Mucosa of descending colon (tissue), 3 donors: ENCODE measurements around the gene MAFG. TPM values are rescaled to one million over a fixed set of nuclear protein-coding genes. Genes with fewer than 3 reads are reported as not detected.

ENCODE experiments used
- ATAC-seq: fragments of 200-7000 bp; cut with Tn5 transposase; one replicate; pipeline ENCODE4 v1.9.1; 2020; ENCODE audit warnings: mild to moderate bottlenecking, moderate library complexity
- DNase-seq, 3 donors: peaks; one replicate each; pipeline ENCODE4 v3.0.0-alpha.2; 2020
- H3K36me3 ChIP-seq: fragments of 200-600 bp; one replicate; pipeline ENCODE4 v1.8.0; 2021; ENCODE audit warnings: low read depth, mild to moderate bottlenecking
- H3K4me1 ChIP-seq: fragments of 200-600 bp; one replicate; pipeline ENCODE4 v1.8.0; 2021; ENCODE audit warnings: low read depth, mild to moderate bottlenecking
- H3K4me3 ChIP-seq: fragments of 200-600 bp; one replicate; pipeline ENCODE4 v1.8.0; 2021; ENCODE audit warnings: mild to moderate bottlenecking
- H3K9me3 ChIP-seq: fragments of 200-600 bp; one replicate; pipeline ENCODE4 v1.8.0; 2021; ENCODE audit warnings: mild to moderate bottlenecking
- intact Hi-C, 2 donors: fragments of 100-400 bp; cut with DNase I in 1 of 2; cut with micrococcal nuclease in 1 of 2; formaldehyde crosslinking; loops; one replicate each; pipeline versions ENCODE4 v1.11.0 to v1.11.1; 2022; cut with DNase I, micrococcal nuclease
- total RNA-seq, 3 donors: library from RNA; stranded (reverse); fragmentation: NEBNext Ultra II Directional in 2 of 3; extraction: Animal tissue kit (Norgen Biotek cat#: 25700) in 2 of 3; gene quantifications; one replicate each; pipeline versions ENCODE4 v1.2.1 to v1.2.4, GENCODE V29; 2021 to 2023
- TF ChIP-seq, protein P1 (sequence below): fragments of 200-600 bp; IDR thresholded peaks from one replicate; pipeline ENCODE4 v1.8.0; 2022; ENCODE audit warnings: antibody characterized with exemption, mild to moderate bottlenecking
- donor health status: DM: no; HTN: no; CAD: no; lungs with moderate emphysema.
- donor health status: DM: no; HTN: no; CAD: no.
- donor health status: DM: no; HTN: yes; CAD: no.

The MAFG gene
- total RNA-seq, 3 donors from 2014 or later: 17.4 to 34.0 (median 21.1) TPM

DNA sequence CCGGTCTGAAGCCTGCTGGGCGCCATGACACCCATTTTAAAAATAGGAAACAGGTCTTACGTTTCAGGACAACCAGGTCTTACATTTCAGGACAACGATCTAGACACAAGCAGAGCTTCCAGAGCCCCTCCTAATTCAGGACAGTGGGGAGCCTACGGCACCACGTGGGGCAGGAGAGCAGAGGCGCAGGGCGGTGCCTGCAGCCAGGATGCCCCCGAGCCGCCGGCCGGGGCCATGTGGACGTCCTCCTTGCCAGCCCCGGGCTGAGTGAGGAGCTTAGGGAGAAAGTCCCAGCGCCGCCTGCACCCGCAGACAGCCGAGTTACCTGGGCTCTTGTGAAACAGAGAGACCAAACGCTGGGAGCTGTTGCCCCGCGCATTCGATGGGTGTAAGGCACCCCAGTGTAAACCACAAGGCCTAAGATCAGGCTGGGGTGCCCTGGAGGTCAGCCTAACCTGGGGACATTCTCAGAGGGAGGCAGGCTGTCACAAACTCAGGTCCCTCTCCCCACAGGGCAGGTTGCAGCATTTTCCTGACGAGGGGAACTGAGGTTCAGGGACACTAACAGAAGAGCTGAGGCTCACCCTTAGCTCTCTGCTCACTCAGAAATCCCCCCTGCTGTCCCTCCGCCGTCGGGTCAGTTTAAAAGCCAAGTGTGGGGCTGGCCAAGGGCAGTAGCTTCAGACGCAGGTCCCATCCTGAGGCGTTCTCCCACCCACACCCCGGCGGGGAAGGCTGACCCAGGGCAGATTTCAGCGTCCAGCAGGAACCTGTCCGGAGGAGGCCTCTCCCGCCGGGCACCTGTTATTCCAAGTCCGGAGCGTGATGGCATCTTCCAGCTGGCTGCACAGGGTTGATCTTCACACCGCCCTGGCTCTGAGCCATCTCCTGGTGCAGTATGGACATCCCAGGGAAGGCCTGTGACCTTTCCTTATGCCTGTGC lies 35.2 kb upstream of the MAFG start:
- DNase-seq: no peak
- TF ChIP-seq, protein P1, sequence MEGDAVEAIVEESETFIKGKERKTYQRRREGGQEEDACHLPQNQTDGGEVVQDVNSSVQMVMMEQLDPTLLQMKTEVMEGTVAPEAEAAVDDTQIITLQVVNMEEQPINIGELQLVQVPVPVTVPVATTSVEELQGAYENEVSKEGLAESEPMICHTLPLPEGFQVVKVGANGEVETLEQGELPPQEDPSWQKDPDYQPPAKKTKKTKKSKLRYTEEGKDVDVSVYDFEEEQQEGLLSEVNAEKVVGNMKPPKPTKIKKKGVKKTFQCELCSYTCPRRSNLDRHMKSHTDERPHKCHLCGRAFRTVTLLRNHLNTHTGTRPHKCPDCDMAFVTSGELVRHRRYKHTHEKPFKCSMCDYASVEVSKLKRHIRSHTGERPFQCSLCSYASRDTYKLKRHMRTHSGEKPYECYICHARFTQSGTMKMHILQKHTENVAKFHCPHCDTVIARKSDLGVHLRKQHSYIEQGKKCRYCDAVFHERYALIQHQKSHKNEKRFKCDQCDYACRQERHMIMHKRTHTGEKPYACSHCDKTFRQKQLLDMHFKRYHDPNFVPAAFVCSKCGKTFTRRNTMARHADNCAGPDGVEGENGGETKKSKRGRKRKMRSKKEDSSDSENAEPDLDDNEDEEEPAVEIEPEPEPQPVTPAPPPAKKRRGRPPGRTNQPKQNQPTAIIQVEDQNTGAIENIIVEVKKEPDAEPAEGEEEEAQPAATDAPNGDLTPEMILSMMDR: no peak
- peaks cover 31% of the 10 kb centered on the region for H3K4me1 ChIP-seq
- H3K36me3 ChIP-seq: no peaks in the 10 kb centered on the region
- H3K4me3 ChIP-seq: no peak overlapping the region
- ATAC-seq: no peak
- intact Hi-C loops: loop anchor here in 1 of 2 donors (5.0 kb wide), 1 partner anchor 55 kb away; no protein-coding TSS in a partner anchor
- no peaks in the 10 kb centered on the region for H3K9me3 ChIP-seq

DNA sequence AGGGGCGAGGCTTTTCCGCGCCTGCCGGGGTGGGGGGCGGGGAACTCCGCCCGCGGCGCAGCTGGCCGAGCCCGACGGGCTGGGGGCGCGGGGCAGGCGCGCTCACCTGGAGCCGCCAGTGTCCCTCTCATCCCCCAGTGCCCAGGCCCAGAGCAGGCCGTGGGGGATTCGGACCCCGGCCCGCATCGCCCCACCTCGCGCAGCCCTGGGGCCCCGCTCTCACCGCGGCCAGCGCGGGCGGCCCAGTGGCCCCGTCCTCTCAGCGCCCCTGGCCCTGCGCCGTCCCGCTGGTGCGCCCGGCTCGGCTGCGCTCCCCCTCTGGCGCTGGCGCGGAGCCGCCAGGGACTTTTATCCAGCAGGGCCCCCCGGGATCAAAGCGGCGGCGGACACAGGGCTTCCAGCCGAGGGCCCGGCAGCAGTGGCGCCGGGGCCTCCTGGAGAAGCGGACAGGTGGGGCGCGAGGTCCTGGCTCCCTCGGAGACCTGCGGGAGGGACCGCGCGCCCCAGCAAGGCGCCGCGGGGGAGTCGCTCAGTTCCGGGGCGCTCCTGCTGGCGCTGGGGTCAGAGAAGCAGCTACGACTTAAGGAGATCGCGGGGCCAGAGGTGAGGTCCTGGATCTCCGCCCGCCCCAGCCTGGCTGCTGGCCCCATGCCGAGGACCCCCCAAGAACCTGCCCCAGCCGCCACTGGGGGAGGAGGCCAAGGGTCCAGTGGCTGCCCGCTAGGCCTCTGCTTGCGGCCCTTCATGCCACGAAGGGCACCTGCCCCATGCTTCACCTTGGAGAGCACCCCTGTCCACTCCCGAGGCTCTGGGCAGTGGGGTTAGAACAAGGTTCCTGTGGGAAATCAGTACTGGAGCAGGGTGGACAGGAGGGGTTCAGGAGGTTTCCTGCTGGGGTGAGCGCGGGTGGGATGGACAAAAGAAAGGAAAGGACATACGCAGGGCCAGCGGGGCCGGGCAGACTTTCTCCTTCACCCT lies 34.3 kb upstream of the MAFG start:
- intact Hi-C loops: loop anchor here in 1 of 2 donors (5.0 kb wide), 1 partner anchor 55 kb away; no protein-coding TSS in a partner anchor
- ATAC-seq (no peak), DNase-seq (no peak)
- no peaks in the 10 kb centered on the region for H3K9me3 ChIP-seq
- TF ChIP-seq, protein P1: no peak
- H3K36me3 ChIP-seq: no peaks in the 10 kb centered on the region
- H3K4me1 ChIP-seq: peaks cover 22% of the 10 kb centered on the region
- no peak overlapping the region for H3K4me3 ChIP-seq

DNA sequence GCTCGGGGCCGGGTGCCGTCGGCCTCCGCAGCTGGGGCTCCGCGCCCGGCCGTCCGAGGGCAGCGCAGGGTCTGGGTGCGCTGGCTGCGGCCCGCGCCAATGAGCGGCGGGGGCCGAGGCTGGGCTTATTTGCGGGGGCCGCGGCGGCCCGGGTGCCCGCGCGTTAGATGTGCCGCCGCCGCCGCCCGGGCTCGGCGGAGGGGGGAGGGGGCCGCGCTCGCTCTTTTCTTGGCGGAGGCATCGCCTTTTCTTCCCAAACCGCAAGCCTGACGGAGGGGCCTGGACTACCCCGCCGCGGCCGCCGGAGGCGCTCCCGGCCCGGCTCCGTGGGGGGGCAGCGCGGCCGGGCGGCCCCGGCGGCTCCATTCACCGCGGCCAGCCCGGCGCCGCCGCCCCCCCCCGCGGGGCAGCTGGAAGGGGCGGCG lies 33.6 kb upstream of the MAFG start, which contains the start of gene NOTUM:
TSS of gene NOTUM (minus strand) at position 101 of the 425 bp plus-strand sequence. CDS start 278 bp downstream, outside the sequence.
- H3K4me3 ChIP-seq: no peak within 1 kb of the TSS
- H3K9me3 ChIP-seq: no peaks in the 10 kb centered on the region
- TF ChIP-seq, protein P1: no peak
- no peaks in the 10 kb centered on the region for H3K36me3 ChIP-seq
- intact Hi-C loops: loop anchor here in 1 of 2 donors (5.0 kb wide), 1 partner anchor 56 kb away; no protein-coding TSS in a partner anchor
- peak in 1 of 3 donors; percentile 43 for DNase-seq
- no peak for ATAC-seq
- peaks cover 22% of the 10 kb centered on the region for H3K4me1 ChIP-seq

DNA sequence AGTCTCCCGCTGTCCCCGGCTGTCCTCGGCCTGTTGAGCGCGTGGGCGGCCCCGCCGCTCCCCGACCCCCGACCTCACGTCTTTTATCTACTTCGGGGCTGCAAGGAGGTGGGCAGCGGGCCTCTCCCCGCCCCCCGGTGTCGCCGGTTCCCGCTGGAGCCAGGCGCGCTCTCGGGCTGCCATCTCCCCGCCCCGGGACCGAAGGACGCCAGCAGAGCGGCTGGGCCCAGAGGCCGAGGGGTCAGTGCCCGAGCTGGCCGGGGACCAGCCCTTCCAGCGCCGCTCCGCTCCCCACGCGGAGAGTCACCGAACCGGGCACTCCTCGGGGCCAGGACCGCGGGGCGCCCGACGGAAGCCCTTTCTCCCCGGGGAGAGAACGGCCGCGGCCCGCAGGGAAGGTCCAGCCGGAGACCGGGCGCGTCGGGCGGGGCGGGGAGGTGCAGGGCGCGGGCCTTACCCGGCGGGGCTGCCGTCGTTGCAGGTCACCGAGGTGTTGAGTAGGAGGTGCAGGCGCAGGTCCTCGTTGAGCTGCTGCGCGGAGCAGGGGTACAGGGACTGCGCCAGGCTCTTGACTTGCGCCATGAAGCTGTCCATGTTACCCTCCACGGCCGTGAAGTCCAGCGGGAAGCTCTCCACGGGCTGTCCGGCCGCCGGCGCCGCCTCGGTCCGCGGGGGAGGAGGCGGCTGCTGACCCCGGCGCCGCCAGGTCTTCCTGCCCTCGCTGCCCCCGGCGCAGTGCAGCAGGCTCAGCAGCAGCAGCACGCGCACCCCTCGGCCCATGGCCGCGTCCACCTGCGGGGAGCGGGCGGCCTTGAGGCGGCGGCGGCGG lies 32.8 kb upstream of the MAFG start:
- Histone ChIP-seq H3K4me1 (peaks cover 22% of the 10 kb centered on the region), H3K36me3 (no peaks in the 10 kb centered on the region), H3K9me3 (no peaks in the 10 kb centered on the region), H3K4me3 (no peak overlapping the region)
- TF ChIP-seq, protein P1: no peak
- DNase-seq (peak in 1 of 3 donors; percentile 47), ATAC-seq (peak; percentile 38)
- intact Hi-C loops: loop anchor here in 1 of 2 donors (5.0 kb wide), 1 partner anchor 57 kb away; no protein-coding TSS in a partner anchor
